Stimulated activated naive B cell treated with anti-CD40 and anti-IgM and Interleukin-4, amounts not matched to agents 10 μg/mL and 1 μg/mL and 100 μg/mL, for 72 hours (primary cell): Measurements from ENCODE around the gene KDM3A.
"Not testable (repeated sequence)": the region's sequence is repeated elsewhere in the genome, so short reads cannot be mapped to it uniquely, and the experiment has no call there.

Source experiments
- ATAC-seq, 2 donors: fragments of 150-1000 bp; cut with Tn5 transposase; replicated peaks; 2 replicates each; pipeline ENCODE4 v1.10.0; 2021; ENCODE audit warnings: moderate library complexity in 1 of 2
- DNase-seq: peaks from one replicate; pipeline ENCODE4 v3.0.0; 2021
- H3K27ac Mint-ChIP-seq: one replicate; pipeline ENCODE4 v1.8.0; 2022; ENCODE audit warnings: mild to moderate bottlenecking, mixed read lengths
- H3K27me3 Mint-ChIP-seq, 2 donors: one replicate each; pipeline ENCODE4 v1.8.0; 2022; ENCODE audit warnings: mixed read lengths in 2 of 2
- H3K36me3 Mint-ChIP-seq, 2 donors: one replicate each; pipeline ENCODE4 v1.8.0; 2022; ENCODE audit warnings: mixed read lengths in 2 of 2, mild to moderate bottlenecking in 1 of 2
- H3K4me1 Mint-ChIP-seq, 2 donors: one replicate each; pipeline ENCODE4 v1.8.0; 2022; ENCODE audit warnings: mixed read lengths in 2 of 2, mild to moderate bottlenecking in 1 of 2
- H3K4me3 Mint-ChIP-seq, 2 donors: one replicate each; pipeline ENCODE4 v1.8.0; 2022; ENCODE audit warnings: mild to moderate bottlenecking in 2 of 2, mixed read lengths in 2 of 2, moderate library complexity in 1 of 2
- H3K9me3 Mint-ChIP-seq, 2 donors: one replicate each; pipeline ENCODE4 v1.8.0; 2022; ENCODE audit warnings: mixed read lengths in 2 of 2, mild to moderate bottlenecking in 1 of 2

The KDM3A gene

GRCh38 chr2:86496391-86496790 is 55.2 kb downstream of the KDM3A start:
- Mint-ChIP-seq H3K4me1 (peaks cover 31 to 52% of the 10 kb centered on the region in 2 donors), H3K9me3 (peaks cover 29 to 38% of the 10 kb centered on the region in 2 donors), H3K36me3 (peaks cover 75 to 82% of the 10 kb centered on the region in 2 donors)
- not testable (repeated sequence) for H3K27ac Mint-ChIP-seq, DNase-seq, H3K27me3 Mint-ChIP-seq, H3K4me3 Mint-ChIP-seq, ATAC-seq

GRCh38 chr2:86498468-86499260 is 57.5 kb downstream of the KDM3A start:
- Mint-ChIP-seq H3K27ac (peak overlapping the region; percentile 25), H3K27me3 (no peaks in the 10 kb centered on the region), H3K4me3 (no peak overlapping the region), H3K9me3 (peaks cover 36 to 40% of the 10 kb centered on the region in 2 donors), H3K36me3 (peaks cover 89 to 95% of the 10 kb centered on the region in 2 donors), H3K4me1 (peaks cover 29 to 52% of the 10 kb centered on the region in 2 donors)
- DNase-seq (no peak), ATAC-seq (peak; percentile 74 to 88)

- H3K9me3 Mint-ChIP-seq = peaks cover 36 to 38% of the 10 kb centered on the region in 2 donors
- ATAC-seq (peak in 1 of 2 donors; percentile 43), DNase-seq (no peak)
- H3K4me1 Mint-ChIP-seq = peaks cover 29 to 49% of the 10 kb centered on the region in 2 donors
- no peaks in the 10 kb centered on the region for H3K27me3 Mint-ChIP-seq
- peak overlapping the region; percentile 85 for H3K27ac Mint-ChIP-seq
- peaks cover 89 to 96% of the 10 kb centered on the region in 2 donors for H3K36me3 Mint-ChIP-seq
- no peak overlapping the region for H3K4me3 Mint-ChIP-seq
These were observed 58.2 kb downstream of the KDM3A start for GRCh38 chr2:86499326-86499725.

- no peak for ATAC-seq
- peak overlapping the region; percentile 2 for H3K27ac Mint-ChIP-seq
- H3K4me1 Mint-ChIP-seq = peaks cover 23 to 37% of the 10 kb centered on the region in 2 donors
- no peak for DNase-seq
- peaks cover 86 to 95% of the 10 kb centered on the region in 2 donors for H3K36me3 Mint-ChIP-seq
- H3K27me3 Mint-ChIP-seq = no peaks in the 10 kb centered on the region
- peaks cover 28 to 30% of the 10 kb centered on the region in 2 donors for H3K9me3 Mint-ChIP-seq
- no peak overlapping the region for H3K4me3 Mint-ChIP-seq
These were observed 59.3 kb downstream of the KDM3A start for GRCh38 chr2:86500325-86501083.

GRCh38 chr2:86507600-86507999 is 66.4 kb downstream of the KDM3A start:
- DNase-seq (no peak), ATAC-seq (no peak)
- H3K27ac Mint-ChIP-seq = no peak overlapping the region
- peaks cover 53 to 63% of the 10 kb centered on the region in 2 donors for H3K36me3 Mint-ChIP-seq
- H3K9me3 Mint-ChIP-seq = peaks cover 0 to 3% of the 10 kb centered on the region in 2 donors
- H3K4me3 Mint-ChIP-seq = no peak overlapping the region
- peaks cover 0 to 2% of the 10 kb centered on the region in 2 donors for H3K4me1 Mint-ChIP-seq
- no peaks in the 10 kb centered on the region for H3K27me3 Mint-ChIP-seq

- DNase-seq = no peak
- H3K36me3 Mint-ChIP-seq = peaks cover 36 to 49% of the 10 kb centered on the region in 2 donors
- no peak overlapping the region for H3K4me3 Mint-ChIP-seq
- no peaks in the 10 kb centered on the region for H3K27me3 Mint-ChIP-seq
- no peaks in the 10 kb centered on the region for H3K9me3 Mint-ChIP-seq
- H3K4me1 Mint-ChIP-seq = peaks cover 7 to 11% of the 10 kb centered on the region in 2 donors
- no peak overlapping the region for H3K27ac Mint-ChIP-seq
- no peak for ATAC-seq
These were observed 69.3 kb downstream of the KDM3A start for GRCh38 chr2:86510436-86510933.

GRCh38 chr2:86512034-86512433 is 70.9 kb downstream of the KDM3A start:
- Mint-ChIP-seq H3K36me3 (peaks cover 37 to 54% of the 10 kb centered on the region in 2 donors), H3K4me3 (no peak overlapping the region), H3K9me3 (no peaks in the 10 kb centered on the region), H3K4me1 (peaks cover 7 to 11% of the 10 kb centered on the region in 2 donors), H3K27ac (no peak overlapping the region), H3K27me3 (no peaks in the 10 kb centered on the region)
- DNase-seq (no peak), ATAC-seq (no peak)

GRCh38 chr2:86512892-86513291 is 71.7 kb downstream of the KDM3A start:
- H3K27me3 Mint-ChIP-seq = no peaks in the 10 kb centered on the region
- DNase-seq (no peak), ATAC-seq (no peak)
- peaks cover 7 to 11% of the 10 kb centered on the region in 2 donors for H3K4me1 Mint-ChIP-seq
- H3K9me3 Mint-ChIP-seq = no peaks in the 10 kb centered on the region
- no peak overlapping the region for H3K27ac Mint-ChIP-seq
- no peak overlapping the region for H3K4me3 Mint-ChIP-seq
- H3K36me3 Mint-ChIP-seq = peaks cover 31 to 47% of the 10 kb centered on the region in 2 donors

- H3K27me3 Mint-ChIP-seq = no peaks in the 10 kb centered on the region
- H3K36me3 Mint-ChIP-seq = peaks cover 24 to 39% of the 10 kb centered on the region in 2 donors
- H3K4me1 Mint-ChIP-seq = peaks cover 7 to 11% of the 10 kb centered on the region in 2 donors
- H3K27ac Mint-ChIP-seq = no peak overlapping the region
- H3K9me3 Mint-ChIP-seq = no peaks in the 10 kb centered on the region
- DNase-seq (no peak), ATAC-seq (no peak)
- no peak overlapping the region for H3K4me3 Mint-ChIP-seq
These were observed 72.9 kb downstream of the KDM3A start for GRCh38 chr2:86513948-86514660.

- DNase-seq = no peak
- Mint-ChIP-seq H3K27ac (no peak overlapping the region), H3K4me3 (no peak overlapping the region), H3K36me3 (peaks cover 7 to 15% of the 10 kb centered on the region in 2 donors), H3K9me3 (peaks cover 6 to 7% of the 10 kb centered on the region in 2 donors), H3K27me3 (no peaks in the 10 kb centered on the region), H3K4me1 (peaks cover 4 to 11% of the 10 kb centered on the region in 2 donors)
- no peak for ATAC-seq
These were observed 77.3 kb downstream of the KDM3A start for GRCh38 chr2:86518481-86518880.

GRCh38 chr2:86519349-86519748 is 78.2 kb downstream of the KDM3A start:
- Mint-ChIP-seq H3K4me1 (peaks cover 3 to 6% of the 10 kb centered on the region in 2 donors), H3K4me3 (no peak overlapping the region), H3K27me3 (no peaks in the 10 kb centered on the region), H3K36me3 (peaks cover 9 to 21% of the 10 kb centered on the region in 2 donors), H3K27ac (no peak overlapping the region), H3K9me3 (peaks cover 6 to 7% of the 10 kb centered on the region in 2 donors)
- DNase-seq (no peak), ATAC-seq (no peak)

GRCh38 chr2:86520153-86520552 is 79.0 kb downstream of the KDM3A start:
- Mint-ChIP-seq H3K27me3 (no peaks in the 10 kb centered on the region), H3K4me3 (no peak overlapping the region), H3K36me3 (peaks cover 9 to 16% of the 10 kb centered on the region in 2 donors), H3K9me3 (peaks cover 6 to 7% of the 10 kb centered on the region in 2 donors), H3K27ac (no peak overlapping the region), H3K4me1 (peaks cover 0 to 3% of the 10 kb centered on the region in 2 donors)
- ATAC-seq (no peak), DNase-seq (no peak)

- Mint-ChIP-seq H3K4me1 (no peaks in the 10 kb centered on the region), H3K27ac (no peak overlapping the region), H3K36me3 (peaks cover 18 to 20% of the 10 kb centered on the region in 2 donors), H3K27me3 (no peaks in the 10 kb centered on the region), H3K4me3 (no peak overlapping the region), H3K9me3 (peaks cover 6 to 7% of the 10 kb centered on the region in 2 donors)
- DNase-seq = no peak
- ATAC-seq = no peak
These were observed 80.8 kb downstream of the KDM3A start for GRCh38 chr2:86521922-86522321.

GRCh38 chr2:86522711-86523110 is 81.5 kb downstream of the KDM3A start:
- no peak for ATAC-seq

More at GRCh38 chr2:86522711-86523110, 81.5 kb downstream of the KDM3A start:
- no peak for DNase-seq
- H3K4me3 Mint-ChIP-seq = no peak overlapping the region
- peaks cover 6 to 7% of the 10 kb centered on the region in 2 donors for H3K9me3 Mint-ChIP-seq
- H3K36me3 Mint-ChIP-seq = peaks cover 15 to 26% of the 10 kb centered on the region in 2 donors
- no peaks in the 10 kb centered on the region for H3K27me3 Mint-ChIP-seq
- no peaks in the 10 kb centered on the region for H3K4me1 Mint-ChIP-seq
- H3K27ac Mint-ChIP-seq = no peak overlapping the region
